Activated naive CD8-positive, alpha-beta T cell (primary cell): Measurements from ENCODE around the gene SLC26A1.

ENCODE experiments used
- H3K27ac Mint-ChIP-seq: one replicate; pipeline ENCODE4 v1.8.0; 2021; ENCODE audit warnings: mixed read lengths
- H3K27me3 Mint-ChIP-seq: one replicate; pipeline ENCODE4 v1.8.0; 2021; ENCODE audit warnings: mixed read lengths
- H3K36me3 Mint-ChIP-seq: one replicate; pipeline ENCODE4 v1.8.0; 2021; ENCODE audit warnings: mixed read lengths
- H3K4me1 Mint-ChIP-seq: one replicate; pipeline ENCODE4 v1.8.0; 2021; ENCODE audit warnings: low read depth, mixed read lengths
- H3K4me3 Mint-ChIP-seq: one replicate; pipeline ENCODE4 v1.8.0; 2021; ENCODE audit warnings: mild to moderate bottlenecking, mixed read lengths
- H3K9me3 Mint-ChIP-seq: one replicate; pipeline ENCODE4 v1.8.0; 2021; ENCODE audit warnings: low read depth, mixed read lengths

SLC26A1 gene

DNA sequence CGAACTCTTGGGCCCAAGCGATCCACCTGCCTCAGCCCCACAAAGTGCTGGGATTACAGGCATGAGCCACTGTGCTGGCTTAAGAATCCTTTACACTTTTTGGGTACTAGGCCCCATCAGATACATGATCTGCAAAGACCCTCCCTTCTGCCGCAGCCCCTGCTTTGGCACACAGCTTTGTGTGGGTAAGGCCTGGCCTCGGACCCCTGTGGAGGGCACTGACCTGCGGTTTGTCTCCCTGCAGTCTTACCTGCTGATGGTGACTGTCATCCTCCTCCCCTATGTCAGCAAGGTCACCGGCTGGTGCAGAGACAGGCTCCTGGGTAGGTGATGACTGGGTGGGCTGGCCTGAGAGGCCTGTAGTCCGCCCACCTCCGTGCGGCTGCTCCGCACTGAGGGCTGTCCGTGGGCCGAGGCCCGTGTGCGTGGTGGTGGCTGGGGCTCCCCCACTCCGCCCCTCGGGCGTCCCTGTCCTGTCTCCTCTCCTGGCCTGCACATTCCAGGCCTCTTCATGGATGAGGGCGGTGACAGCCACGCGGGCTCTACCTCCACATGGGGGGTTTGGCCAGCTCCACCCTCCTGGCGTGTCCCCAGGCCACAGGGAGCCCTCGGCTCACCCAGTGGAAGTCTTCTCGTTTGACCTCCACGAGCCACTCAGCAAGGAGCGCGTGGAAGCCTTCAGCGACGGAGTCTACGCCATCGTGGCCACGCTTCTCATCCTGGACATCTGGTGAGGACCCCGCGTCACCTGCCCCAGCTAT is 37.9 kb downstream of the SLC26A1 start:
- Mint-ChIP-seq H3K4me3 (no peak overlapping the region), H3K27me3 (no peaks in the 10 kb centered on the region), H3K9me3 (no peaks in the 10 kb centered on the region), H3K36me3 (peaks cover 2% of the 10 kb centered on the region), H3K4me1 (no peaks in the 10 kb centered on the region), H3K27ac (no peak overlapping the region)

DNA sequence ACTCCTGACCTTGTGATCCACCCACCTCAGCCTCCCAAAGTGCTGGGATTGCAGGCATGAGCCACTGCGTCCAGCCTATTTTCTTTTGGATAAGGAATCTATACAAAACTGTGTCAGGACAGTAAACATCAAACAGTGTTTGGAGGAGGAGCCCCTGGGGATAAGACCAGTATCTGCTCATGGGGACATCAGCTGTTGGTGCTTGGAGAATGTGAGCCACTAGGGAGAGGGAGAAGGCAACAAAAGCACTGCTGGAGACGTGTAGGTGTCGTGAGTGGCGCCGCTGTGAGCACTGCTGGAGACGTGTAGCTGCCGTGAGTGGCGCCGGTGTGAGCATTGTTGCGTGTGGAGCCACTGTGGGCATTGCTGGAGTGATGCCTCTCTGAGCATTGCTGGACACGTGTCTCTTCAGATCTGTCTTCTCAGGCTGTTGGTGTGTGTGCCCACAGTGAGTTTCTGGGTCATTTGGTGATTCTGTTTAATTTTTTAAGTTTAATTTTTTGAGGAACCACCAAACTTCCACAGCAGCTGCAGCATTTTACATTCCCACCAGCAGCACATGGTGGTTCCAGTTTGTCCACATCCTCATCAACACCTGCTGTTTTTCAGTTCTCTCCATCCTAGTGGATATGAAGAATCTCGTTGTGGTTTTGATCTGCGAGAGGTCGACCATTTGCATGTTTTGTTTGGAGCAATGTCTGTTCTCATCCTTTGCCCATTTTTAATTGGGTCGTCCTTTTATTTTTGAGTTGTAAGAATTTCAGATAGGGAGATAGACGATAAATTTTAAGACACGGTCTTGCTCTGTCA is 38.8 kb downstream of the SLC26A1 start:
- H3K4me1 Mint-ChIP-seq, result no peaks in the 10 kb centered on the region
- H3K9me3 Mint-ChIP-seq, result no peaks in the 10 kb centered on the region
- peaks cover 2% of the 10 kb centered on the region for H3K36me3 Mint-ChIP-seq
- no peak overlapping the region for H3K4me3 Mint-ChIP-seq
- no peaks in the 10 kb centered on the region for H3K27me3 Mint-ChIP-seq
- no peak overlapping the region for H3K27ac Mint-ChIP-seq

DNA sequence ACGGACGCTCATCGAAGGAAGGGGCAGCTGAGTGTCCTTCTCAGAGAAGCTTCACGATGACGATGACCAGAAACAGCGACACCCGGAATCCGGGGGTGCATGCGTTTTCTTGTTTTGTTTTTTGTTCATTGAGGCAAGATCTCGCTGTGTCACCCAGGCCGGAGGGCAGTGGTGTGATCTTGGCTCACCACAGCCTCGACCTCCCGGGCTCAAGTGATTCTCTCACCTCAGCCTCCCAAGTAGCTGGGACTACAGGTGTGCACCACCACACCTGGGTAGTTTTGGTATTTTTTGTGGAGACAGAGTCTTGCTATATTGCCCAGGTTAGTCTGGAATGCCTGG is 39.7 kb downstream of the SLC26A1 start:
- Mint-ChIP-seq H3K4me1 (no peaks in the 10 kb centered on the region), H3K36me3 (peaks cover 2% of the 10 kb centered on the region), H3K9me3 (no peaks in the 10 kb centered on the region), H3K27ac (no peak overlapping the region), H3K27me3 (no peaks in the 10 kb centered on the region), H3K4me3 (no peak overlapping the region)

DNA sequence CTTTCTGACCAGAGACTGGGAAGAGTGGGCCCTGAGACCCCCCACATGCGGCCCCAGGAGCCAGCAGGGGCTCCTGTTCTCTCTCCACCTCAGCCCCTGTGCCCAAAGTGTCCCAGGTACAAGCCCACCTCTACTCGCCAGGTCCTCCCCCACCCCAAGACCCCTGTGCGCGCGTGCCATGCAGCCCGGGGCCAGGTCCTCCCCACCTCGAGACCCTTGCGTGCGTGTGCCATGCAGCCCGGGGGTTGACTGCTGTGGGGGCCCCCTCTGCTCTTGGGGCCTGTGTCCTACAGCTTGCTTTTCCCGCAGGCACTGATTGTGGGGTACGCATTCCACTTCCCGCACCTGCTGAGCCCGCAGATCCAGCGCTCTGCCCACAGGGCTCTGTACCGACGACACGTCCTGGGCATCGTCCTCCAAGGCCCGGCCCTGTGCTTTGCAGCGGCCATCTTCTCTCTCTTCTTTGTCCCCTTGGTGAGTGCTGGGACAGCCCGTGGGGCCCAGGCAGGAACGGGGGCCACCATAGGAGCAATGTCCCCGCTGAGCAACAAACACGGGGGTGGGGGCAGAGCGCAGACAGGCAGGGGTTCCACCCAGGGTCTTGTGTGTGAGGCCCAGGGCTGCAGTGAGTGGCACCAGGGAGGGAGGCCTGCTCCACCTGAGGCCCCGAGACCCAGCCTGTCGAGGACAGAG is 40.2 kb downstream of the SLC26A1 start:
- peaks cover 2% of the 10 kb centered on the region for H3K36me3 Mint-ChIP-seq
- H3K27me3 Mint-ChIP-seq, result no peaks in the 10 kb centered on the region
- H3K4me3 Mint-ChIP-seq, result no peak overlapping the region
- no peaks in the 10 kb centered on the region for H3K4me1 Mint-ChIP-seq
- no peaks in the 10 kb centered on the region for H3K9me3 Mint-ChIP-seq
- no peak overlapping the region for H3K27ac Mint-ChIP-seq

DNA sequence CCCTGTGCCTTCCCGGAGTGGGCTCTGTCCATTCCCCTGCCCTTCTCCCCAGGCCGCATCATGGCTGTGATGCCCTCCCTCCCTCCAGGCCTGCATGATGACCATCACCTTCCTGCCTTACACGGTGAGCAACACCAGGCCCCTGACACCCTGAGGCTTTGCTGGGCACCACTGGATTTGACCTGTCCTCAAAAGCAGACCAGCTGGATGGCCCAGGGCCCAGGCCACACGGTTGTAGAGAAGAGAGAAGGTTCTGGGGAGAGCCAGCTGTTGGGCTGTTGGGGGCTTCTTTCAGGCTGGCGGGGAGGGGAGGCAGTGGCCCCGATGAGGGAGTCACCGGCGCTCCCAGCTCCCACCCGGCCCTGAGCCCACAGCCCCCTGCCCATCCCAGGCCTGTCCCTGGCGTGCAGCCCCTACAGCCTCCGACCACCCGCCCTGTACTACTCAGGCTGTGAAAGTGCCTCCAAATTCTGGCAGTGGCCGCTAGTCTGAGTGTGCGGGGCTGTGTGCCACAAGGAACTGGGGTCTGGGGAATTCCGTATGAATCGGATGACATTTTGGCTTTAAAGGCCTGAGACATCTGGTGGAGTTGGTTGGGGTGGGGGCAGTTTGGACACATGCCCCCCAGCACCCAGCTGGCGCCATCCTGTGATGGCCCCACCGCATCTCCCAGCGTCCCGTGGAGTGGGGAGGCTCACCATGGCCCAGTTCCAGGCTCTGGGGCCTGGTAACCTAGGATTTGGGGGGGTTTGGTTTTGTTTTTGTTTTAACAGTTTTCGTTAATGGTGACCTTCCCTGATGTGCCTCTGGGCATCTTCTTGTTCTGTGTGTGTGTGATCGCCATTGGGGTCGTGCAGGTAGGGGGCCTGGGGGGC is 41.4 kb downstream of the SLC26A1 start:
- Mint-ChIP-seq H3K4me3 (no peak overlapping the region), H3K27me3 (no peaks in the 10 kb centered on the region), H3K4me1 (no peaks in the 10 kb centered on the region), H3K27ac (no peak overlapping the region), H3K9me3 (no peaks in the 10 kb centered on the region), H3K36me3 (peaks cover 2% of the 10 kb centered on the region)

DNA sequence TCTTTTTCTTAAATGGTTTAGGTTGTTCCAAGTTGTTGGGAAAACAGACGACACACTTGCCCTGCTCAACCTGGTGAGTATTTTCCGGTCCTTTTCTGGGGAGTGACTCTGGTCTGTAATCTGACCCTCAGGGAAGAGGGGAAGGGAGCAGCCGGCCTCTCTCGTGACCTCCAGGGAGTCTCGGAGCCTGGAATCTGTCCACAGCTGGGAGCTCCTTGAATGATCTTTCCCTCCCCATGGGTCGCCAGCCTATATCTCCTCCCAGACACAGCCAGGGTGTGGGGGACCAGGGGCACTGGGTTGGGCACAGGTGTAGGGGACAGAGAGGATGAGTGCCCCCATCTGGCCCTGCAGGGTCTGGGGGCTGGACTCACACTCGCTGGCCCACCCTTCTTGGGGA is 42.0 kb downstream of the SLC26A1 start:
- H3K27me3 Mint-ChIP-seq, result no peaks in the 10 kb centered on the region
- H3K4me3 Mint-ChIP-seq, result no peak overlapping the region
- H3K36me3 Mint-ChIP-seq, result peaks cover 2% of the 10 kb centered on the region
- H3K4me1 Mint-ChIP-seq, result no peaks in the 10 kb centered on the region
- H3K9me3 Mint-ChIP-seq, result no peaks in the 10 kb centered on the region
- H3K27ac Mint-ChIP-seq, result no peak overlapping the region

DNA sequence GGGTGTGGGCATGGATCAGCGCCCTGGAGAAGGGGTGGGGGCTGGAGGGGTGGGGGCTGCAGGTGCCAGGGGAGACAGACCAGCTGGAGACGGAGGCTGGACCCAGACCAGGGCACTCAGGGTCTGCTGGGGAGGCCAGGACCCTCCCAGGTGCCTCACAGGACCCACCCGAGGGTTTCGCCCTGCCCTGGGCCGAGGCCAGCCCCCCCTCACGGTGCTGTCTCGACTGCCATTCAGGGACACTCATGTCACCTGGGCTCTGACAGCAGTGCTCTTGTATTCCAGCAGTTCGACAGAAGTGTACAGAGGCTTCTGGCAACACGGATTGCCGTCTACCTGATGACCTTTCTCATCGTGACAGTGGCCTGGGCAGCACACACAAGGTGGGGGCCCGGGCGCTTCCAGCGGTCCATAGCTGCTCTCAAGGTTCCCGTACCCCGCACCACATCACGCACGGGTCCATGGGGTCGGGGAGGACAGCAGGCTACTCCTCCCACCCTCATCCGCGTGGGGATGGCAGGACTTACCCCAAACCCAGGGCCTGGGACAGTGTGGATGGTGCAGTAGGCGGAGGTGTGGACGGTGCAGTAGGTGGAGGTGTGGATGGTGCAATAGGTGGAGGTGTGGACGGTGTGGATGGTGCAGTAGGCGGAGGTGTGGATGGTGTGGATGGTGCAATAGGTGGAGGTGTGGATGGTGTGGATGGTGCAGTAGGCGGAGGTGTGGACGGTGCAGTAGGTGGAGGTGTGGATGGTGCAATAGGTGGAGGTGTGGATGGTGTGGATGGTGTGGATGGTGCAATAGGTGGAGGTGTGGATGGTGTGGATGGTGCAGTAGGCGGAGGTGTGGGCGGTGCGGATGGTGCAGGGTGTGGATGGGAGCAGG is 42.8 kb downstream of the SLC26A1 start:
- Mint-ChIP-seq H3K36me3 (peaks cover 2% of the 10 kb centered on the region), H3K4me1 (no peaks in the 10 kb centered on the region), H3K27ac (no peak overlapping the region), H3K9me3 (no peaks in the 10 kb centered on the region), H3K4me3 (no peak overlapping the region), H3K27me3 (no peaks in the 10 kb centered on the region)

DNA sequence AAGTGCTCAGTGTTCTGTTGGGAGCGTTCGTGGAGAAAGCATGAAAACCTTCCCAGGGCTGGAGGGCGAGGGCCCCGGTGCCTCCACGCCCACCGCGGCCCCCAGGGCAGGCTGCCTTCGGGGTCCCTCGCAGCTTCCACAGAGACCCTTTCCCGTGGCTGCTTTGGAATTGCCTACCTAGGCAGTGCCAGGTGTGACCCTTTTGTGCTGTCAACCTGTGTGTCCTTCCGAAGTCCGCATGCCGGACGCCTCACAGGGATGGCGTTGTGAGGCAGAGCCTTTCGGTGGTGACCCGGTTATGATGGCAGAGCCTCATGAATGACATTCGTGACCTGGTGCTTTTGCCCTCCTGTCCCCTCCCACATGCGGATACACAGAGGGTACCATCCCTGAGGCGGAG is 43.5 kb downstream of the SLC26A1 start:
- Mint-ChIP-seq H3K36me3 (peaks cover 1% of the 10 kb centered on the region), H3K27ac (no peak overlapping the region), H3K4me3 (no peak overlapping the region), H3K27me3 (no peaks in the 10 kb centered on the region), H3K4me1 (no peaks in the 10 kb centered on the region), H3K9me3 (no peaks in the 10 kb centered on the region)

DNA sequence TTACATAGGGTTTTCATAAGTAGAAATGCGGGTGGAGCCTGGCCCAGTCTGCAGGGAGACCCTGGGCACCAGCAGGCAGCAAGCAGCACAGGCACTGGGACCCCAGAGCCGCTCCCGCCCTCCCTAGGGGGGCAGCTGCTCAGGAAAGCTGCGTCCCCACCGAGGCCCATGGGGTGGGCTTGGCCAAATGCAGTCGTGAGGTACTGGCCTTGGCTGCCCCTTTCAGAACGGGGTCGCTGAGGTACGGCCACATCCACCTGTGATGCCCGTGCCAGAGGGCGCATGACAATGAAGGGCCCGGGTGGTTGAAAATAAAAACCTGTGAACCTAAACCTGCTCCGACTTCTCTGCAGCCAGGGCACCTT is 44.3 kb downstream of the SLC26A1 start:
- Mint-ChIP-seq H3K4me3 (no peak overlapping the region), H3K36me3 (no peaks in the 10 kb centered on the region), H3K27me3 (no peaks in the 10 kb centered on the region), H3K27ac (no peak overlapping the region), H3K4me1 (no peaks in the 10 kb centered on the region), H3K9me3 (no peaks in the 10 kb centered on the region)

DNA sequence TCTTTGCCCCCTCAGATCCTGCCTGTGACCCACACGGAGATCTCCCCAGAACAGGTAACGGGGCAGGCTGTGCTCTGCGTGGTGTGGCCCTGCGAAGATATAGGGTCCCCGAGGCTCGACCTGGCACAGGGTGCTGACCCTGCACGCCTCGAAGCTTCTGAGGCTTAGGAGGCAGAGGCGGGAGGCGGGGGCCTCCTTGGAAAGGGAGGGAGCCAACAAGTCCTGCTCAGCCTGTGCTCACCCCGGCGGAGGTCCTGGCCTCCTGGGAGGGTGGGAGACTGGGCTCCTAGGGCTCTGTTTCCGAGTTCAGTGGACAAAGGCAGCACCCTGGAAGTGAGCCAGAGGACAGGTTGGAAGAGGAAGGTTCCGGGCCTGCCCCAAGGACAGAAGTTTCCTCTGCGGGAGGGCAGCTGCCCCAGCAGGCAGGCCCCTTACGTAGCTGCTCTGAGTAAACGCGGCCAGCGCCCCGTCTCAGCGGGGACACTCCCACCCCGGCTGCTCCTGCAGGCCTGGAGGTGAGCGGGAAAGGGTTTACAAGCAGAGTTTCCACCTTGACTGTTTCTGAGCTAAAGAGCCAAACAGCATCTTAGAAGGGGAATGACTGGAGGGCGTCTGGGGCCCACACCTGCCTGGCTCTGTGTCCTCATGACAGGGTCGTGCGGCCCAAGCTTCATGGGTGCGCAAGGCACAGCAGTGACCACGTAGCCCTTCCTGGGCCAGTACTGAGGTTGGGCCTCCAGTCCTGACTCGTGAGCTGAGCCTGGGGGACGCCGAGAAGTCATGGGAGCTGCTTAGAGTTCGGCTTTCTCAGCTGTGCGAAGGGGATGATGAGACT is 44.9 kb downstream of the SLC26A1 start:
- Mint-ChIP-seq H3K4me1 (no peaks in the 10 kb centered on the region), H3K27ac (peak overlapping the region; percentile 41), H3K4me3 (no peak overlapping the region), H3K27me3 (no peaks in the 10 kb centered on the region), H3K9me3 (no peaks in the 10 kb centered on the region), H3K36me3 (no peaks in the 10 kb centered on the region)

DNA sequence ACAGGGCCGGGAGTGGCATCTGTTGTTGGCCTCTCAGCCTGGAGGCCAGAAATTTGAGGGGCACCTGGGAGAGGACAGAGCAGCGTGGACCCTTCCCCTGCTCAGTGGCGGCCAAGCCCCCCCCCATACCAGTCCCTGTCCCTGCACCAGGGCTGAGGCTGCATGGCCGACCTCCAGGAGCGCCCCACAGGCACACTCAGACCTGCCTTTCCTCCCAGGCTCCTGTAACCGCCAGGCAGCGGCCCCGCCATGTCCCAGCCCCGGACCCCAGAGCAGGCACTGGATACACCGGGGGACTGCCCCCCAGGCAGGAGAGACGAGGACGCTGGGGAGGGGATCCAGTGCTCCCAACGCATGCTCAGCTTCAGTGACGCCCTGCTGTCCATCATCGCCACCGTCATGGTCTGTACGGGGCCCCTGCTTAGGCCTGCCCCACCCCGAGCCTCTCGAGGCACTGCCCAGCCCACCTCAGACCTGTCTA is 45.7 kb downstream of the SLC26A1 start:
- H3K9me3 Mint-ChIP-seq, result no peaks in the 10 kb centered on the region
- H3K4me1 Mint-ChIP-seq, result no peaks in the 10 kb centered on the region
- no peak overlapping the region for H3K27ac Mint-ChIP-seq
- no peak overlapping the region for H3K4me3 Mint-ChIP-seq
- H3K27me3 Mint-ChIP-seq, result no peaks in the 10 kb centered on the region
- no peaks in the 10 kb centered on the region for H3K36me3 Mint-ChIP-seq

DNA sequence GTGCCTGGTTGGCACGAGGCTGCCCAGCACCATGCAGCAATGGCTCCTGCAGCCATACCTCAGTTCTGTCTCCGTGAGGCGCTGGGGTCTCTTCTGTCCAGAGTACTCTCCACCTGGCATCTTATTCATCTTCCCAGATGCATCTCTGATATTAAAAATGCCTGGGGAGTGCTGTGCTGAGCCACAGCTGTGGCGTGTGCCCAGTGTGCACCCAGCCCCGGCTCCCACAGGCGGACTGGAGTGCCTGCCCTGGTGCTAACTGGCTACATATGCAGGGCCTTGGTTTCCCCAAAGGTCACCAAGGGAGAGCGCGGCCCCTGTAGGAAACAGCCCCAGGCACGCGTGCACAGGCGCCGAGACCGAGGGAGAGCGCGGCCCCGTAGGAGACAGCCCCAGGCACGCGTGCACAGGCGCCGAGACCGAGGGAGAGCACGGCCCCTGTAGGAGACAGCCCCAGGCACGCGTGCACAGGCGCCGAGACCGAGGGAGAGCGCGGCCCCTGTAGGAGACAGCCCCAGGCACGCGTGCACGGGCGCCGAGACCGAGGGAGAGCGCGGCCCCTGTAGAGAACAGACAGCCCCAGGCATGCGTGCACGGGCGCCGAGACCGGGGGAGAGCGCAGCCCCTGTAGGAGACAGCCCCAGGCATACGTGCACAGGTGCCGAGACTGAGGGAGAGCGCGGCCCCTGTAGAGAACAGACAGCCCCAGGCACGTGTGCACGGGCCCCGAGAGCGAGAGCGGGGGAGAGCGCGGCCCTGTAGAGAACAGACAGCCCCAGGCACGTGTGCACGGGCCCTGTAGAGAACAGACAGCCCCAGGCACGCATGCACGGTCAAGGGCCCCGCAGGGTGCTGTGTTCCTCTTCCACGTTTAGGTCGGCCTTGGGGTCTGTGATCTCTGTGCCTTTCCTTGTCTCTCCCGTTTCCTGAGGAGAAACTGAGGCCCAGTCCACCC is 46.4 kb downstream of the SLC26A1 start:
- H3K36me3 Mint-ChIP-seq, result no peaks in the 10 kb centered on the region
- H3K27ac Mint-ChIP-seq, result no peak overlapping the region
- no peaks in the 10 kb centered on the region for H3K4me1 Mint-ChIP-seq
- H3K27me3 Mint-ChIP-seq, result no peaks in the 10 kb centered on the region
- H3K4me3 Mint-ChIP-seq, result no peak overlapping the region
- no peaks in the 10 kb centered on the region for H3K9me3 Mint-ChIP-seq
